ENCODE results near the gene SYCE1.

Gene SYCE1, protein sequence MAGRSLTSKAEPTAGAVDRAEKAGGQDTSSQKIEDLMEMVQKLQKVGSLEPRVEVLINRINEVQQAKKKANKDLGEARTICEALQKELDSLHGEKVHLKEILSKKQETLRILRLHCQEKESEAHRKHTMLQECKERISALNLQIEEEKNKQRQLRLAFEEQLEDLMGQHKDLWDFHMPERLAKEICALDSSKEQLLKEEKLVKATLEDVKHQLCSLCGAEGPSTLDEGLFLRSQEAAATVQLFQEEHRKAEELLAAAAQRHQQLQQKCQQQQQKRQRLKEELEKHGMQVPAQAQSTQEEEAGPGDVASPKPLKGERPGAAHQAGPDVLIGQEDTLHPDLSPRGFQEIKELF

DNA sequence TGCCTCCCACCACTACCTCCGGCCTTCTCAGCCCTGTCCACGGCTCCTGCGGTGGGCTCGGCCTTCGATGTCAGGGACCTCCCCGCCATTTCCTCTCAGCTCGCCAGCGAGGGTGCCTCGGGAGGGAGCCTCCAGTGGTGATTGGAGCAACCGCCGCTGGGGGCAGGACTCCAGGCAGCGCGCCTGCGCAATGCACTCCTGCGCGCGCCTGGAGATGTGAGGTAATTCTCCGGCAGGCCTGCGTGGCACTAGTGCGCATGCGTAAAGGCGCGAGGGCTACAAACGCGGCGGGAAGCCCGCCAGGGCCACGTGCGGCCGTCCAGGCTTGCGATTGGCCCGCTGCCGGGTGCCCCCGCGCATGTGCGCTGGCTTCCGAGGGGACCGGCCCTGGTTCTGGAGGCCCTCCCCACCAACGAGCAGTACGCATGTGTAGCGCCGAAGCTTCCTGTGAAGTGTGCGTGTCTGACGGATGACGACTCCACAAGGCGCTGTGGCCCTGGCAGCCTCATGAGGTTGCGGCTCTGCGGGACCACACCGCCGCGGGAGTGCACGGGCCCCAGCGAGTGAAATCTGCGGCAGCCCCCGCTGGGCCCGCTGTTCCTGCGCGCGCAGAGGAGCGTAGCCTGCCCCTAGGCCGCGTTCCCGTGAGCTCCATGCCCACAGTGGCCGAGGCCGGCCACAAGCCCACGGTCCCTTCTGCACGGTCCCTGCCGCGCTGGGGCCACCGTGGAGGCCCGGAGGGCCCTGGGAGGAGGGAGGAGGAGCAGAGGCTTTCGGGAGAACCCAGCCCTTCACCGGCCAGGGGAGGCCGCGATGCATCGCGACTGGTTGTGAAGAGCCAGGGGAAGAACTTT is at the start of gene SYCE1:
Gene SYCE1 (minus strand): TSS at position 143 of the 854 bp plus-strand sequence. CDS start 54 bp downstream, at position 89.
- H3K27me3 ChIP-seq (ENCODE audit: low read length), result no peaks in the 10 kb centered on the region
- no peak within 1 kb of the TSS for H3K27ac ChIP-seq (ENCODE audit: low read depth, low read length)
- H3F3A ChIP-seq (ENCODE audit: insufficient read depth), result no peaks in the 10 kb centered on the region
- H3K36me3 ChIP-seq (ENCODE audit: low read length), result no peaks in the 10 kb centered on the region
- no peaks in the 10 kb centered on the region for H3K9me2 ChIP-seq (replicated peaks; ENCODE audit: insufficient read depth, low read length)
- H3K79me2 ChIP-seq (ENCODE audit: insufficient read depth, low read length), result no peaks in the 10 kb centered on the region
- no peak within 1 kb of the TSS for H3K9ac ChIP-seq (ENCODE audit: low read length)
- no peaks in the 10 kb centered on the region for H4K20me1 ChIP-seq (ENCODE audit: low read depth, low read length)
- no peak within 1 kb of the TSS for H3K4me2 ChIP-seq (ENCODE audit: low read depth, low read length, poor library complexity, severe bottlenecking)
- no peak for TF ChIP-seq CTCF (IDR thresholded peaks at IDR 0.05; ENCODE audit: insufficient read depth, low read length, poor library complexity, severe bottlenecking)
- no peak for TF ChIP-seq EZH2phosphoT487 (conservative IDR thresholded peaks at IDR 0.05; ENCODE audit: low read length)
- H3K4me3 ChIP-seq (ENCODE audit: insufficient read depth, low read length, poor library complexity, severe bottlenecking), result no peak within 1 kb of the TSS
- no peak within 1 kb of the TSS for H2AFZ ChIP-seq (ENCODE audit: low read depth, low read length, severe bottlenecking)
- H3K9me3 ChIP-seq (ENCODE audit: insufficient read depth, low read length), result no peaks in the 10 kb centered on the region

DNA sequence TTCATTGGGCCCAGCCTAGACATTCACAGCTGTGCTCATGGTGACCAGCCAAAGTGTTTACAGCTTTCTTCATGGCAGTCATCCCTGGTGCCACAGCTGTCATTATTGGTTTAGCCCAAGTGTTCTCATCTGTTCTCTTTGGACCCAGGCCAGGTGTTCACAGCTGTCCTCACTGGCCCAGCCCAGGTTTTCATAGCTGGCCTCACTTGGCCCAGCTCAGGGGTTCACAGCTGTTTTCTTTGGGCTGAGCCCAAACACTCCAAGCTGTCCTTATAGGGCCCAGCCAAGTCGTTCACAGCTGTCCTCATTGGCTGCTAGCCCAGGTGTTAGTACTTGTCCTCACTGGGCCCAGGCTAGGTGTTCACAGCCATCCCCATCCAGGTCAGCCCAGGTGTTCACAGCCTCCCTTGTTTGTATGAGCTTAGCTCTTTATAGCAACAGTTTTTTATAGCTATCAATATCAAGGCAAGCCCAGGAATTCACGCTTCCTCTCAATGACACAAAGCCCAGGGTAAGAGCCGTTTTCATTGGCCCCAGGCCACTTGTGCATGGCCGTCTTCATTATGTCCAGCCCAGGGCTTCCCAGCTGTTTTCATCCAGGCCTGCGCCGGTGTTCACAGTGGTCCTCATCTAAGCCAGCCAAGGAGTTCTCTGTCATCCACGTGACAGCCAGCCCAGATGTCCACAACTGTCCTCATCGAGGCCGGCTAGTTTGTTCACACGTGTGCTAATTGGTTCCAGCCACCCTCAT is 49.6 kb upstream of the SYCE1 start:
- no peaks in the 10 kb centered on the region for H3K36me3 ChIP-seq (ENCODE audit: low read length)
- no peaks in the 10 kb centered on the region for H3K9me2 ChIP-seq (replicated peaks; ENCODE audit: insufficient read depth, low read length)
- no peaks in the 10 kb centered on the region for H3F3A ChIP-seq (ENCODE audit: insufficient read depth)
- no peak overlapping the region for H3K9ac ChIP-seq (ENCODE audit: low read length)
- H3K27me3 ChIP-seq (ENCODE audit: low read length), result no peaks in the 10 kb centered on the region
- H2AFZ ChIP-seq (ENCODE audit: low read depth, low read length, severe bottlenecking), result no peak overlapping the region
- TF ChIP-seq EZH2phosphoT487 (conservative IDR thresholded peaks at IDR 0.05; ENCODE audit: low read length) (no peak), CTCF (IDR thresholded peaks at IDR 0.05; ENCODE audit: insufficient read depth, low read length, poor library complexity, severe bottlenecking) (no peak)
- H3K79me2 ChIP-seq (ENCODE audit: insufficient read depth, low read length), result no peaks in the 10 kb centered on the region
- H3K27ac ChIP-seq (ENCODE audit: low read depth, low read length), result no peak overlapping the region
- H3K9me3 ChIP-seq (ENCODE audit: insufficient read depth, low read length), result 0 out of 2 replicates have a peak, but pooled peaks cover 4% of the 10 kb centered on the region
- no peaks in the 10 kb centered on the region for H4K20me1 ChIP-seq (ENCODE audit: low read depth, low read length)
- no peak overlapping the region for H3K4me3 ChIP-seq (ENCODE audit: insufficient read depth, low read length, poor library complexity, severe bottlenecking)
- no peak overlapping the region for H3K4me2 ChIP-seq (ENCODE audit: low read depth, low read length, poor library complexity, severe bottlenecking)

GRCh38 chr10:133613699-133614098 is 48.3 kb upstream of the SYCE1 start:
- Histone ChIP-seq H2AFZ (ENCODE audit: low read depth, low read length, severe bottlenecking) (no peak overlapping the region), H3K36me3 (ENCODE audit: low read length) (no peaks in the 10 kb centered on the region), H3K9me3 (ENCODE audit: insufficient read depth, low read length) (no peaks in the 10 kb centered on the region), H3K9me2 (replicated peaks; ENCODE audit: insufficient read depth, low read length) (no peaks in the 10 kb centered on the region), H3K4me3 (ENCODE audit: insufficient read depth, low read length, poor library complexity, severe bottlenecking) (no peak overlapping the region), H3K27me3 (ENCODE audit: low read length) (no peaks in the 10 kb centered on the region), H3F3A (ENCODE audit: insufficient read depth) (no peaks in the 10 kb centered on the region), H3K79me2 (ENCODE audit: insufficient read depth, low read length) (no peaks in the 10 kb centered on the region), H3K9ac (ENCODE audit: low read length) (no peak overlapping the region), H3K27ac (ENCODE audit: low read depth, low read length) (no peak overlapping the region), H3K4me2 (ENCODE audit: low read depth, low read length, poor library complexity, severe bottlenecking) (no peak overlapping the region), H4K20me1 (ENCODE audit: low read depth, low read length) (no peaks in the 10 kb centered on the region)
- TF ChIP-seq CTCF (IDR thresholded peaks at IDR 0.05; ENCODE audit: insufficient read depth, low read length, poor library complexity, severe bottlenecking) (no peak), EZH2phosphoT487 (conservative IDR thresholded peaks at IDR 0.05; ENCODE audit: low read length) (no peak)

Data from SU-DHL-6 (cell line).